Epithelial cell of esophagus (primary cell): Measurements from ENCODE around the gene ZNF655.
"Not testable (repeated sequence)": the region's sequence is repeated elsewhere in the genome, so short reads cannot be mapped to it uniquely, and the experiment has no call there.

Source experiments
- DNase-seq: peaks from one replicate; pipeline ENCODE4 v3.0.0; 2010; ENCODE audit warnings: low read depth
- H3K4me3 ChIP-seq: 2 replicates; pipeline ENCODE4 v1.5.1; 2011; ENCODE audit warnings: mild to moderate bottlenecking, low read length, control low read depth
- TF ChIP-seq, protein P1 (sequence below): IDR thresholded peaks from 2 replicates; pipeline ENCODE4 v1.5.1; 2011; ENCODE audit warnings: low read depth, mild to moderate bottlenecking, low read length, control low read depth, inconsistent platforms; ENCODE audit not compliant: insufficient read depth; ENCODE audit errors: missing control alignments

The ZNF655 gene

DNA sequence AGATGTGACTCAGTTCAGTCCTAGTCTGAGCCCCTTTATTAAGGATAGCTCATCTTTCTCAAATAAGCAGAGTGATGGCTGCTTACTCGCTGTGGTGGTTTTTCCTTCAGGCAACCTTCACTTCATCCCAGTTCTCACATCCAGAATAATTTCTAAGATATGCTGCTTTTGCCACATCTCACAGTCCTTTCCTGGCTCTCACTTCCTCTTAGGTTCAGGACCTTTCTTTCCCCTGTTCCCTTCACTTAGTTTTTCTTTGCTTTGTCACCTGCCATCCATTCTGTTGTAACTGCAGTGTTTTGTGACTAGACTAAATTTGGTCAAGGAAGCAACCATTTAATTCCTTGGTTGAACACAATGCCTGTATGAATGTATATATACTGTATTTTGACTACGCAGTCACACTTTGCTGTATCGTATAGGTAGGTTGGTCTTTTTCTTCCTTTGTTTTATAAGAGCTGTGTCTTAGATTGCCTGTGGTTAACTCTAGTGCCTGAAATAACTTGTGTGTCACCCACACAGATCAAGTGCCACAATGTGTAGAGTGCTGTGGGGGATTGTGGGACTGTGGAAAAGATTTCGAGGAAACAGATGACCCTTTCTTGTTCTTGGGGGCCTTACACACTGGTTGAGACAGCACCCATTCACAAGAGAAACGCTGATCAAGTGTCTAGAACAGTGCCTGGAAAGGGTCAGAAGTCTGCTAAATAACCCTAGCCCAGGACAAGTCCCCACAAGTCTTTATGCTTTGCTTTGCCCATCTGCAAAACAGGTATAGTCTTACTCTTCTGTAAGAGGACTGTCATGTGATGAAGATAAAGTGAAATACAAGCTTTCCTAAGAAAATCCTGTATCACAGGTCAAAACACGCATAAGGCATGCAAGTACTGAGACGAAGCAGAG lies 2.6 kb downstream of the ZNF655 start:
- TF ChIP-seq, protein P1, sequence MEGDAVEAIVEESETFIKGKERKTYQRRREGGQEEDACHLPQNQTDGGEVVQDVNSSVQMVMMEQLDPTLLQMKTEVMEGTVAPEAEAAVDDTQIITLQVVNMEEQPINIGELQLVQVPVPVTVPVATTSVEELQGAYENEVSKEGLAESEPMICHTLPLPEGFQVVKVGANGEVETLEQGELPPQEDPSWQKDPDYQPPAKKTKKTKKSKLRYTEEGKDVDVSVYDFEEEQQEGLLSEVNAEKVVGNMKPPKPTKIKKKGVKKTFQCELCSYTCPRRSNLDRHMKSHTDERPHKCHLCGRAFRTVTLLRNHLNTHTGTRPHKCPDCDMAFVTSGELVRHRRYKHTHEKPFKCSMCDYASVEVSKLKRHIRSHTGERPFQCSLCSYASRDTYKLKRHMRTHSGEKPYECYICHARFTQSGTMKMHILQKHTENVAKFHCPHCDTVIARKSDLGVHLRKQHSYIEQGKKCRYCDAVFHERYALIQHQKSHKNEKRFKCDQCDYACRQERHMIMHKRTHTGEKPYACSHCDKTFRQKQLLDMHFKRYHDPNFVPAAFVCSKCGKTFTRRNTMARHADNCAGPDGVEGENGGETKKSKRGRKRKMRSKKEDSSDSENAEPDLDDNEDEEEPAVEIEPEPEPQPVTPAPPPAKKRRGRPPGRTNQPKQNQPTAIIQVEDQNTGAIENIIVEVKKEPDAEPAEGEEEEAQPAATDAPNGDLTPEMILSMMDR = no peak
- peak; percentile 91 for DNase-seq
- H3K4me3 ChIP-seq = no peak overlapping the region

DNA sequence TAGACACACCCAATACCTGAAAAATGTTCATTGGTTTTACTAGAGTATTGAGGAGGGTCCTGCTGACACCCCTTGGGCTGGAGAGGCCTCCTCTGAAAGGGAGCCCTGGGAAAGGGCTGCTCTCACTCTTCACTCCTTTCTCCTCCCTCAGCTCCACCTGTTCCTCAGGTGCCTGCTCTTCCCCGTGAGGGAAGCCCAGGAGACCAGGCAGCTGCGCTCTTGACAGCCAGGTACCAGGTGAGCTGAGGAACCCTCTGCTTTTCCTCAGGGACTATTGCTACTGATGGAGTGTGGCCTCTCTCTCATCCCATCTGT lies 3.3 kb downstream of the ZNF655 start:
- DNase-seq = no peak
- H3K4me3 ChIP-seq = peak overlapping the region; percentile 30
- TF ChIP-seq, protein P1 = no peak

DNA sequence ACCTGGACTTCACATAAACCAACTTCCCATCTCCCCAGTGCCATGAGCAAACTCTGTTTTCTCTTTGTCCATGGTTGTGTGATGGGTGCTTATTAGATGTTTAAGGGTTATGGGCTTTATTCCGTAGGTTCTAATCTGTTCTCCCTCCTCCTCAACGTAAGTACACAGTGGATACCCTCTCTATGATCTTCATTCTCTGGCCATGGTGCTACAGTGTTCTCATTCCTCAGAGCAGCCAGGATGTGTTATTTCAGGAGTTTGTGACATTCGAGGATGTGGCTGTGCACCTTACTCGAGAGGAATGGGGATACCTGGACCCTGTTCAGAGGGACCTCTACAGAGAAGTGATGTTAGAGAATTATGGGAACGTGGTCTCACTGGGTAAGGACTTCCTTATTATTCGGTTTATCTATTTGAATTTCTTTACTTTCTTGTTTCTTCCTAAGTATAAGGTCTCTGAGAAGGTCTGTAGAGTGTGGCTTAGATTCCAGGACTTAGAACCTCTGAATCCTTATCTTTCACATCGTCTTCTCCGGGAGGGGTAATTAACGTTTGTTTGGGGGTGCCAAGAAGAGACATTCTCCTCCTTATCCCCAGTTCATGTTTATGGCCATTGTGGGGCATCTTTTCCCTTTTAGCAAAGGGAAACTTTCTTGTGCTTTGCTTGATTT lies 3.8 kb downstream of the ZNF655 start:
- no peak for DNase-seq
- TF ChIP-seq, protein P1 = no peak
- peak overlapping the region; percentile 30 for H3K4me3 ChIP-seq

DNA sequence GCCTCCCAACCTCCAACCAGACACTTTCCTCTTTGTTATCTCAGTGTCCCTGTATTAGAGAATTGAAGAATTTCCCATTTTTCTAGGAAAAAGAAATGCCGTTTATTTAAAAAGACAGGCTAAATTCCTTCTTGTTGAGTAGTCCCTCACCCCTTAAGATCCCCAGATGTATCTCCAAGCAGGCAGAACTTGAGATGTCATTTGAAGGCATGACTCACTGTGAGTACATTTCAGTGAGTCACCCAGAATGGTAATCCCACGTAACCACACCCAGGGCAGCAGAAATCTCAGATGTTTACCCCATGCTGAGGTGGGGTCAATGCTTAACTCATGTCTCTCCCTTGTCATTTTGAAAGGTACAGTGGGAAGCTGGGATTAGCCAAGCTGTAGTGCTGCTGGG lies 4.4 kb downstream of the ZNF655 start:
- H3K4me3 ChIP-seq = peak overlapping the region; percentile 30
- DNase-seq = peak; percentile 98
- TF ChIP-seq, protein P1 = no peak

DNA sequence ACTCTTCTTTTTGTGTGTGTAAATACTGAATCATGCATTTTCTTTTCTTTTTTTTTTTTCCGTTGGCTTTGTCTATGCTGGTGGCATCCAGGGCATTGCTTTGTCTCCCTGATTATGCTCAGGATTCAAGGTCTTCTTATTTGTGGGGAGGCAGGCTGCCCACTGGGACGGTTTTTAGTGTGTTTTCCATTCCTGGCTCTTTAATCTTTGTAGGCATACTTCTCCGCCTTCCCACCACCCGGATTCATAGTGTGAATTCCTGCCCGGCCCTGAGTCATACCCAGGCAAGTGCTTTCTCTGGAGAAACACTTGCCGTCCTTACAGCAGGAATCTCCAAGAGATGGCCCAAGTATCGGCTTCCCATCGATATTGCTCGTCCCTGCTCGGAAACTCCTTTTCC lies 5.2 kb downstream of the ZNF655 start:
- H3K4me3 ChIP-seq = peak overlapping the region; percentile 8
- DNase-seq = peak; percentile 75
- TF ChIP-seq, protein P1 = no peak

DNA sequence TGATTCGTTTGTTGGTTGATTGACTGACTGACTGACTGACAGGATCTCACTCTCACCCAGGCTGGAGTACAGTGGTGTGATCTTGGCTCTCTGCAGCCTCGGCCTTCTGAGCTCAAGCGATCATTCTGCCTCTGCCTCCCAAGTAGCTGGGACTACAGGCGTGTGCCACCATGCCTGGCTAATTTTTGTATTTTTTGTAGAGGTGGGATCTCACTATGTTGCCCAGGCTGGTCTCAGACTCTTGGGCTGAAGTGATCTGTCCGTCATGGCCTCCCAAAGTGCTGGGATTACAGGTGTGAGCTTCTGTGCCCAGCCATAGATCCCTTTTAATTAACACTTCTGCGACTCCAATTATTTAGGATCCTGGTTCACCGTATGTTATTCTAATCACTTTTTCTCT lies 10.3 kb downstream of the ZNF655 start:
- not testable (repeated sequence) for DNase-seq, H3K4me3 ChIP-seq

DNA sequence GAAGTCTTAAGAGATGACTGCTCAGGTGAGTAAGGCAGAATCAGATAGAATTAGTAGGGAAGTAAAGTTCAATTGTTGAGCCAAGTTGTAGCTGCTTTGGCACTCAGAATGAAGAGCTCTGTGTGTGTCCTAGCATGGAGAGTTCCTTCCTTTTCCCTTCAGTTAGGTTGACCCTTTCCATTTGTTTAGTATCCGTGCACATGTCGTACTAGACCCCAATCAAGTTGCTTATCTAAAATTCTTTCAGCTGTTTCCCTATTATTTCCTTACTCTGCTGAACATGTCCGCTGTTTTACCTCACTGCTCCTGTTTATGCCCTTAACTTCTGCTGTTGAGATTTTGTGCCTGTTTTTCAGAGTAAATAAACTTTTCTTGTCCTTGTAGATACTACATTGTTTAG lies 13.3 kb downstream of the ZNF655 start:
- no peak for DNase-seq
- no peak overlapping the region for H3K4me3 ChIP-seq
- TF ChIP-seq, protein P1 = no peak
